Skeletal muscle satellite cell (primary cell): Measurements from ENCODE around the gene SLC6A5.

Experiments
- H3K27me3 ChIP-seq: 2 replicates; pipeline ENCODE4 v1.7.0; 2013; ENCODE audit warnings: low read length; ENCODE audit not compliant: control insufficient read depth, insufficient read depth
- H3K36me3 ChIP-seq: 2 replicates; pipeline ENCODE4 v1.7.0; 2013; ENCODE audit warnings: mild to moderate bottlenecking, control low read depth, low read length; ENCODE audit not compliant: insufficient read depth
- H3K4me1 ChIP-seq: 2 replicates; pipeline ENCODE4 v1.7.0; 2013; ENCODE audit warnings: low read length; ENCODE audit not compliant: control insufficient read depth, insufficient read depth
- H3K4me2 ChIP-seq: 2 replicates; pipeline ENCODE4 v1.7.0; 2013; ENCODE audit warnings: mild to moderate bottlenecking, low read length
- H3K4me3 ChIP-seq: 2 replicates; pipeline ENCODE4 v1.7.0; 2013; ENCODE audit warnings: low read length
- H3K9ac ChIP-seq: 2 replicates; pipeline ENCODE4 v1.7.0; 2013; ENCODE audit warnings: mild to moderate bottlenecking, low read depth, low read length, moderate library complexity
- H3K9me3 ChIP-seq: replicated peaks from 2 replicates; pipeline ENCODE4 v1.7.0; 2013; ENCODE audit warnings: mild to moderate bottlenecking, control low read depth, low read length

The SLC6A5 gene

DNA sequence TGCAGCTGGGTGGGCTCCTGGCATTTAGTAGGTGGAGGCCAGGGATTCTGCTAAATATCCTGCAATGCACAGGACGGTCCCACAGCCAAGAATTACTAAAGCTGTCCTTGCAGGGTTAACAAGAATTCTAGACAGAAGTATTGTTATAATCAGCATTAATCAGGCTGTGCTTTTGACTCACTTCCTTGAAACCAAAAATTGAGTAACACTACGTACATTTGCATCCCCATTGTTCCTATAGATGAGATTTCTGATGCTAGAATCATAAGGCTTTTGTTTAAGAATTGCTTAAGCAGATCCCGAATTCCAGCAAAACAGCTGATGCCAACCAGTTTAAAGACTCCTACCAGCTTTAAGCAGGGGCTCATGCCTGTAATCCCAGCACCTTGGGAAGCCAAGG lies 11.4 kb downstream of the SLC6A5 start:
- Histone ChIP-seq H3K4me1 (no peaks in the 10 kb centered on the region), H3K9ac (no peak overlapping the region), H3K36me3 (no peaks in the 10 kb centered on the region), H3K4me3 (no peak overlapping the region), H3K9me3 (no peaks in the 10 kb centered on the region), H3K4me2 (no peak overlapping the region), H3K27me3 (peaks cover 43% of the 10 kb centered on the region)

DNA sequence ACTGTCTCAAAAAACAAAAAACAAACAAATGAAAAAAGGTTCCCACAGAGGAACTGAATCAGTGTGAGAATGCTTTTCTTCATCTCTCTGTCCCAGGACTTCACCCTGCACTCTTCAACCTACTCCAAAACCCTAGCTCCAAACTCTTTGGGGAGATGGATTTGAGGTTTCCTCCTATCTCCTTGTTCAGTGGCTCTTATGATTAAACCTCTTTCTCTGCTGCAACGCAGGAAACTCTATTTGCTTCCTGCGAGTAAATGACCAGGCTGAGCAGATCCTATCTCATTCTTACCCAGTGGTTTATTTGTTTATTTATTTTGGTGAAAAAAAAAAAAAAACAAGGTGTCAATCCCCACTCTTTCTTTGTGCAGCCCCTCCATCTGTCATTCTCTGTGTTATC lies 12.0 kb downstream of the SLC6A5 start:
- no peaks in the 10 kb centered on the region for H3K9me3 ChIP-seq
- no peaks in the 10 kb centered on the region for H3K4me1 ChIP-seq
- no peak overlapping the region for H3K4me3 ChIP-seq
- H3K4me2 ChIP-seq = no peak overlapping the region
- H3K9ac ChIP-seq = no peak overlapping the region
- no peaks in the 10 kb centered on the region for H3K36me3 ChIP-seq
- H3K27me3 ChIP-seq = peaks cover 37% of the 10 kb centered on the region

DNA sequence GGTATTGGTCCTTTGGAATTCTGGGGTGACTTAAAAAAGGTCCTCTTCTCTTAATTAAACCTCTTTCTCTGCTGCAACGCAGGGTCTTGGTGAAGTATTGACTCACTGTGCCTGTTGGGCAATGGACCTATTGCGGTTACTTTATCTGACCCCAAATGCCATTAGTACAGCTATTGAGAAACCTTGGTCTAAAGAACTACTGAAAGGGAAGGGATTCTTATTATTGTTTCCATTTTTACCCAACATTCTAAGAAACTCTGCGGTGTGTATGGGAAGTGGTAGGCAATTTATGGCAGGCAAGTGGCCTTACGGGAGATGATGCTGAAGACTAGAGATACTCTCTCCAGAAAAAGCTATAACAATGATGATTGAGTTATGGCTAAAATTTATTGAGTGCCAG lies 12.5 kb downstream of the SLC6A5 start:
- no peaks in the 10 kb centered on the region for H3K9me3 ChIP-seq
- H3K4me1 ChIP-seq = no peaks in the 10 kb centered on the region
- peaks cover 37% of the 10 kb centered on the region for H3K27me3 ChIP-seq
- no peaks in the 10 kb centered on the region for H3K36me3 ChIP-seq
- no peak overlapping the region for H3K4me3 ChIP-seq
- no peak overlapping the region for H3K4me2 ChIP-seq
- H3K9ac ChIP-seq = no peak overlapping the region

DNA sequence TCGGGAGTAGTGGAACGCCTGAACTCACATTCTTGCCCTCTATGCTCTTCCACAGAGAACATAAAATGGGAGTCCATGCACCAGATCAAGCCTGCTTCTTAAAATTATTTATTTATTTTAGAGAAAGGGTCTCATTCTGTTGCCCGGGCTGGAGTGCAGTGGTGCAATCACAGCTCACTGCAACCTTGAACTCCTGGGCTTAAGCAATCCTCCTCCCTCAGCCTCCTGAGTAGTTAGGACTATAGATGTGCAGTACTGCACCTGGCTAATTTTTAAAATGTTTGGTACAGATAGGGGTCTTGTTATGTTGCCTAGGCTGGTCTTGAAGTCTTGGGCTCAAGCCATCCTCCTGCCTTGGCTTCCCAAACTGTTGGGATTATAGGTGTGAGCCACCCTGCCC lies 13.0 kb downstream of the SLC6A5 start:
- H3K9ac ChIP-seq = no peak overlapping the region
- H3K4me1 ChIP-seq = no peaks in the 10 kb centered on the region
- H3K4me3 ChIP-seq = no peak overlapping the region
- H3K27me3 ChIP-seq = peaks cover 35% of the 10 kb centered on the region
- H3K36me3 ChIP-seq = no peaks in the 10 kb centered on the region
- H3K4me2 ChIP-seq = no peak overlapping the region
- no peaks in the 10 kb centered on the region for H3K9me3 ChIP-seq

DNA sequence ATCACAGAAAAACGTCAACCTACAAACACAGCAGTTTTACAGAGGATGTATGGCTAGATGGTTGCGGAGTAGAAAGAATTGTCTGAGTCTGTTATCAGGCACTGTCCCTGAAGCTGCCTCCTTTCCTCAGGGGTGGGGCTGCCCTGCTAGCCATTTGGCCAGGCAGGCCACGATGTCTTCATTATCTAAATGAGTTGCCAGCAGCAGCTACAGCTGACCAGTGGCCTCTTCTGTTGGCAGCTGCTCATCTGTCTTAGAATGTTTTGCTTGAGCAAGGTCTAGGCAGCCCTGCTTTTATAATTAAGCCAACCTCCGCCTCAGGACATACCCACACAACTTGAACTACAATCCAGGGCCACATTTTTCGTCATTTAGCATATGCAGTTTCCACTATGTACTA lies 17.5 kb downstream of the SLC6A5 start:
- no peaks in the 10 kb centered on the region for H3K9me3 ChIP-seq
- H3K4me2 ChIP-seq = no peak overlapping the region
- no peak overlapping the region for H3K4me3 ChIP-seq
- no peak overlapping the region for H3K9ac ChIP-seq
- peaks cover 14% of the 10 kb centered on the region for H3K27me3 ChIP-seq
- no peaks in the 10 kb centered on the region for H3K36me3 ChIP-seq
- no peaks in the 10 kb centered on the region for H3K4me1 ChIP-seq

DNA sequence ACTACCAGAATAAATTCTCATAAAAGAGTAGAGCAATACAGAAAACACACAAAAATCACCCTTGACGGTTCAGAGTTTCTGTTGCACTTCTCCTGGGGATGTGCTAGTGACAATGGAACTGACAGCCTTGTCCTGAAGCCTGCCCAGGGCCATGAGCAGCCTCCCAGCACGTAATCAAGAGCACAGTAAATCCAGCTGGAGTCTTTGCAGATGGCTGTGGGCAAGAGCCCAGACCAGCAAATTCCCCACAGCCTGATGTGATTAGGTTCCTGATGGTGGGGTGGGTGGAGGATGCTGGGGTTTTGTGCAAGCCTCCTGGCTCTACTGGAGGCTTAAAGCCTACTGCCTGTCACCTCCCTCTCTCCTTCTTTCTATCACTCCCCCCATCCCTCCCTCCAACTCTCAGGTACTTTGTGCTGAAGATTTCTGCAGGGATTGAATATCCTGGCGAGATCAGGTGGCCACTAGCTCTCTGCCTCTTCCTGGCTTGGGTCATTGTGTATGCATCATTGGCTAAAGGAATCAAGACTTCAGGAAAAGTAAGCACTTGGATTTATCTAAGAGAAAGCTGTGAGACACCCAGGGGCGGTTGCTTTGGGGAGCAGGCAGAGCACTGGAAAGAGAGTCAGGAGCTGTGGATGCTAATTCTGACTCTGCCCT lies 18.1 kb downstream of the SLC6A5 start:
- H3K4me1 ChIP-seq = no peaks in the 10 kb centered on the region
- no peak overlapping the region for H3K9ac ChIP-seq
- no peaks in the 10 kb centered on the region for H3K9me3 ChIP-seq
- H3K36me3 ChIP-seq = no peaks in the 10 kb centered on the region
- H3K4me2 ChIP-seq = no peak overlapping the region
- H3K4me3 ChIP-seq = no peak overlapping the region
- peaks cover 14% of the 10 kb centered on the region for H3K27me3 ChIP-seq

DNA sequence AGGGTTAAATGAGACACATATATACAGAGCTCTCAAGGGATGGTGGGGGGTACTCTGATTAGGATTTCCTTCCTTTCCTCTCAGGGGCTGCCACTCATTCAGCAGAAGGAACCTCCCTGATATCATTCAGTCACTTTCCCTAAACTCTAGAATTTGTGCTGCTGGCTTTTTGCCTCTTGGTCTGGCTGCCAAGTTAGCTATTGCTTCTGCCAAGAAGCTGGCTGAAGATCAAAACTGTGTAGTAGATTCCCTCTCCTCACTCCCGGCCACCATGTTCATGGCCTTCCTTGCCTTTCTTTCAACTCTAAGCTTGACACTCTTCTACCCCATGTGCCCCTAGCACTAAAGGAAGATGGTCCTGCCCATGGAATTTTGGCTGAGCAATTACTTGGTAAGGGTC lies 18.7 kb downstream of the SLC6A5 start:
- H3K9me3 ChIP-seq = no peaks in the 10 kb centered on the region
- H3K4me2 ChIP-seq = no peak overlapping the region
- no peak overlapping the region for H3K9ac ChIP-seq
- H3K4me3 ChIP-seq = no peak overlapping the region
- H3K36me3 ChIP-seq = no peaks in the 10 kb centered on the region
- H3K4me1 ChIP-seq = no peaks in the 10 kb centered on the region
- H3K27me3 ChIP-seq = peaks cover 18% of the 10 kb centered on the region

DNA sequence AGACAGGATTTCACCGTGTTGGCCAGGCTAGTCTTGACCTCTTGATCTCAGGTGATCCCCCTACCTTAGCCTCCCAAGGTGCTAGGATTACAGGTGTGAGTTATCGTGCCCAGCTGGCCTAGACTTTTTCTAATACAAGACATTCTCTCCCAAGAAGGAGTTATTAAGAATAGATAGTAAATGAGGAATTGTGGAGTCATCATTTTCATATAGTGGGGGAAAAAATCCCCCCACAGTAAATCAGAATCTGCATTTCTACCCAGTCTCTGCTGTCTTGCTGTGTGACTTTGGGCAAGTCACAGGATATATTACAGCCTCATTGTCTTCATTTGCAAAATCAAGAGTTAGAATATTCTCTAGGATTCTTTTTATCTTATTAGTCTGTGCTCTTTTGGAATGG lies 21.6 kb downstream of the SLC6A5 start:
- peaks cover 22% of the 10 kb centered on the region for H3K27me3 ChIP-seq
- no peak overlapping the region for H3K9ac ChIP-seq
- H3K4me1 ChIP-seq = no peaks in the 10 kb centered on the region
- H3K36me3 ChIP-seq = no peaks in the 10 kb centered on the region
- H3K4me3 ChIP-seq = no peak overlapping the region
- no peaks in the 10 kb centered on the region for H3K9me3 ChIP-seq
- H3K4me2 ChIP-seq = no peak overlapping the region

DNA sequence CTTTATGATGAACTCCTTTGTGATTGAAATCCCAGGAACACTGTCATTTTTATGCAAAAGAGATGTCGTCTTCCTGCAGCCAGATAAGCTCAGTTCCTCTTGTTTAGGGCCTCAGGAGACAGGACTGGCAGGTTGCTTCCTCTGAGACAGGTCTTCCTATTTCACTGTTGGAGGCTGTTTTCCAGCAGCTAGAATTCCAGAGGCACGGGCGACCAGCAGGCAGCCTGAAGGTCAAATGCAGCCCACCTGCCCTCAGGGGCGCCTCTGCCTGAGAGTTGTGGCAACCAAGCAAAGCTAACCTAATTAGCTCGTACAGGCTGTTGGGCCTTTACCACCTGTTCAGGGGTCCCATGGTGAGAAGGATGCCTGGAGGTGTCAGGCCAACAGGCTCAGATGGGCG lies 22.3 kb downstream of the SLC6A5 start:
- H3K4me1 ChIP-seq = no peaks in the 10 kb centered on the region
- H3K4me2 ChIP-seq = no peak overlapping the region
- H3K27me3 ChIP-seq = peaks cover 19% of the 10 kb centered on the region
- H3K4me3 ChIP-seq = no peak overlapping the region
- H3K36me3 ChIP-seq = no peaks in the 10 kb centered on the region
- H3K9me3 ChIP-seq = no peaks in the 10 kb centered on the region
- no peak overlapping the region for H3K9ac ChIP-seq

DNA sequence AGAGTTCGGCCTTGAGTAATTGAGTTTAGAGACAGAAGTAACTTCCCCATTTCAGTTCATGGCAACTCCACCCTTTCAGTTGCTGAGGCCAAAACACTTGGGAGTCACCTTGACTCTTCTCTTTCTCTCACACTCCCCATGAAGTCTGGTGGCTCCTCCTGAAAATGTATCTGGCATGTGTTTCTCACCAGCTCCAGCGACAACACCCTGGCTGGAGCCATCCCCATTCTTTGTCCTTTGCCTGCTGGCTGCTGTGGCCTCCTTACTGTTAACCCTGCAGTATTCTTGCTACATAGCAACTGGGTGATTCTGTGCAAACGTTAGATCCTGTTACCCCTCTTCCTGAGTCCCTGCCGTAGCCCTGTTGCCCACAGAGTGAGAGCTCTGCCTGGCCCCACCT lies 23.8 kb downstream of the SLC6A5 start:
- no peak overlapping the region for H3K4me3 ChIP-seq
- no peak overlapping the region for H3K9ac ChIP-seq
- no peak overlapping the region for H3K4me2 ChIP-seq
- H3K36me3 ChIP-seq = no peaks in the 10 kb centered on the region
- H3K4me1 ChIP-seq = no peaks in the 10 kb centered on the region
- no peaks in the 10 kb centered on the region for H3K9me3 ChIP-seq
- peaks cover 10% of the 10 kb centered on the region for H3K27me3 ChIP-seq

DNA sequence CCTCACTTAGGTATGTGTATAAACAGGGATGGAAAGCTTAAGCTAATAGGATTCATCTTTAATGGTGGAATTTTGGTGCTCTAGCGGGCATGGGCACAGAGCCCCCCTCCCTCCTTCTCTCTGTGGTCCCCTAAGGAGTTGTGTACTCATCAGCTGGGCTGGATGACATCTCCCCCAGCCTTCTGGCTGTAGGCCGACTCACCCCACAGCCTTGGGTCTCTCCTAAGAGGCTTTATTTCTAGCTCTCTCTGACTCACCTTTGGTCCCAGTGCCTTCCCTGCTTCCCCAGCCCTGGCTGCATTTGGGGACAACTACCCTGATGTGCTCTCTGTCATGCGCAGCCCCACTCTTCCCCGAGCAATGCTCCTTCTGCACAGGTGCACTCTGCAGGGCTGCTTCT lies 26.9 kb downstream of the SLC6A5 start:
- Histone ChIP-seq H3K36me3 (no peaks in the 10 kb centered on the region), H3K4me2 (no peak overlapping the region)

DNA sequence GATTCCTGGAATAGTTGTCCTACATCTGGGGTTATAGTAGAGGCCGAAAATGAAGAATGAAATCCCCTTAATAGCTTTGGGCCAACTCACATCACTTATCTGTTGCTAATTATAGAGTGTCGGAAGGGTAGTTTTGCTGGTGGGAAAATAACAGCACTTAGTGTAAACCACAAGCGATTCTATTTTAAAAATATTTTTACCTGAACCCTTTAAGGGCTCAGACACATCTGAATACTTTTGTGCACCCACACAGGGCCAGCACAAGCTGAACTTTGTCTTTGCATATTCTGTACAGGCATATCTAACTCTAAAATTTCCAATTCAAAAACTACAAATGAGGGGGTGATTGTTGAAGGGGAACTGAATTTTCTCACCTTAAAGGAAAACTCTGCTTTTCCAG lies 27.6 kb downstream of the SLC6A5 start:
- no peak overlapping the region for H3K4me3 ChIP-seq
- H3K27me3 ChIP-seq = peaks cover 9% of the 10 kb centered on the region
- H3K9ac ChIP-seq = no peak overlapping the region
- H3K4me1 ChIP-seq = no peaks in the 10 kb centered on the region
- no peak overlapping the region for H3K4me2 ChIP-seq
- H3K36me3 ChIP-seq = no peaks in the 10 kb centered on the region
- H3K9me3 ChIP-seq = no peaks in the 10 kb centered on the region

More for the DNA sequence above, 26.9 kb downstream of the SLC6A5 start:
- Histone ChIP-seq H3K4me3 (no peak overlapping the region), H3K27me3 (peaks cover 9% of the 10 kb centered on the region), H3K9me3 (no peaks in the 10 kb centered on the region), H3K9ac (no peak overlapping the region), H3K4me1 (no peaks in the 10 kb centered on the region)
